Pancreas (tissue), 10 donors: ENCODE data around the gene GRIA3. TPM values are rescaled to one million over a fixed set of nuclear protein-coding genes. Genes with fewer than 3 reads are reported as not detected.

Experiments used
- ATAC-seq, 4 donors: fragments of 200-7000 bp; cut with Tn5 transposase; one replicate each; pipeline versions ENCODE4 v1.8.0 to v1.9.1; 2020; ENCODE audit warnings: mild to moderate bottlenecking in 4 of 4, moderate library complexity in 4 of 4
- DNase-seq, 6 donors: peaks; one replicate each; pipeline ENCODE4 v3.0.0-alpha.2; 2020
- FAIRE-seq: peaks from 2 replicates; lab custom pipeline; 2012; peaks lifted over from hg19 to GRCh38; lab: Jason Lieb, UNC
- H3K27ac ChIP-seq, 4 donors: fragments of 200-600 bp; sonication (generic); 1 replicate in 3 of 4; 2 replicates in 1 of 4; pipeline versions ENCODE4 v1.5.0 to v1.8.0; 2020
- H3K27me3 ChIP-seq, 4 donors: fragments of 200-600 bp; one replicate each; pipeline ENCODE4 v1.8.0; 2021
- H3K36me3 ChIP-seq, 3 donors: fragments of 200-600 bp; sonication (generic) in 1 of 3; one replicate each; pipeline versions ENCODE4 v1.5.0 to v1.8.0; 2020 to 2021
- H3K4me1 ChIP-seq, 3 donors: fragments of 200-600 bp; one replicate each; pipeline ENCODE4 v1.8.0; 2021
- H3K4me3 ChIP-seq, 4 donors: fragments of 200-600 bp; sonication (generic) in 2 of 4; one replicate each; pipeline versions ENCODE4 v1.5.0 to v1.8.0; 2020 to 2021
- H3K9me3 ChIP-seq, 4 donors: fragments of 200-600 bp; one replicate each; pipeline ENCODE4 v1.8.0; 2021
- WGBS, 2 donors: extraction: QIAGEN DNeasy Blood & Tissue Kit; methylation state at CpG; one replicate each; pipeline ENCODE4 v1.1.7; 2013; 5-methylcytosine and 5-hydroxymethylcytosine counted together
- intact Hi-C, 3 donors: fragments of 100-400 bp; cut with DNase I; formaldehyde crosslinking; loops; one replicate each; pipeline versions ENCODE4 v1.11.1 to v1.14.2; 2022
- polyA plus RNA-seq, 2 donors: library from polyadenylated mRNA; stranded (reverse); fragments of 200-250 nt; gene quantifications; one replicate each; pipeline ENCODE4 v1.2.3, GENCODE V29; 2013
- total RNA-seq, 6 donors: library from RNA; stranded (reverse); fragmentation: NEBNext Ultra II Directional in 4 of 6; extraction: Animal tissue kit (Norgen Biotek cat#: 25700) in 4 of 6; gene quantifications; one replicate each; pipeline versions ENCODE4 v1.2.1 to v1.2.4, GENCODE V29; 2021 to 2023
- TF ChIP-seq, protein P1 (sequence below), 4 donors: fragments of 200-600 bp; sonication (generic) in 3 of 4; IDR thresholded peaks; one replicate each; pipeline versions ENCODE4 v1.5.0 to v1.8.0; 2021; ENCODE audit warnings: antibody characterized with exemption in 4 of 4
- donor health status: healthy with polysubstance abuse.
- donor health status: DM: no; HTN: no; CAD: no; lungs with moderate emphysema.
- donor health status: DM: no; HTN: no; CAD: no.
- donor health status: control.
- donor health status: control.
- donor health status: Bipolar disorder and iron deficiency.
- donor health status: DM: yes; HTN: yes; CAD: no.
- donor health status: DM: no; HTN: no; CAD: no.
- donor health status: DM: no; HTN: no; CAD: no.
- donor health status: DM: yes; HTN: yes; CAD: no.

Gene GRIA3
- total and polyA plus RNA-seq, 8 donors: 0.28 to 11.8 (median 1.6) TPM

DNA sequence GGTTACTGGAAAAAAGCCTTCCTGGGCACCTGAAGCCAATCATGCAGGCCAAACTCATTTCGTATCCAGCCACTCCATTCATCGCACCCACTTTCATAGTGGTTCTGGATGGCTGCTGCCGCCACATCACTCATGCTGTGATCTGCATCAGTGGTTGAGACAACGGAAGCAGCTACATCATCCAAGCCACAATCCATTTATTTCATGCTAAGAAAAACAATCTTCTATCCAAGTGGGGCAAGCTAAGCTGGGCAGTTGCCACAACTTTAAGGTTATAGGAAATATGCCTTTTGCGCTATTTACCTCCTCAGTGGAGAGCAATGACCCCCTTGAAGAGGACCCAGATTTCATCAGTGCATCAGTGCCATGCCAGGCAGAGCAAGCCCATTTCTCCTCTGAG is 124.6 kb downstream of the GRIA3 start:
- H3K9me3 ChIP-seq: no peaks in the 10 kb centered on the region
- H3K27me3 ChIP-seq: no peaks in the 10 kb centered on the region
- intact Hi-C loops: no loop called here
- H3K27ac ChIP-seq: no peak overlapping the region
- ATAC-seq (no peak), FAIRE-seq (no peak), DNase-seq (no peak)
- 89 to 95% methylated on average over 5 of the region's 5 CpGs for WGBS, 2 donors
- TF ChIP-seq, protein P1, sequence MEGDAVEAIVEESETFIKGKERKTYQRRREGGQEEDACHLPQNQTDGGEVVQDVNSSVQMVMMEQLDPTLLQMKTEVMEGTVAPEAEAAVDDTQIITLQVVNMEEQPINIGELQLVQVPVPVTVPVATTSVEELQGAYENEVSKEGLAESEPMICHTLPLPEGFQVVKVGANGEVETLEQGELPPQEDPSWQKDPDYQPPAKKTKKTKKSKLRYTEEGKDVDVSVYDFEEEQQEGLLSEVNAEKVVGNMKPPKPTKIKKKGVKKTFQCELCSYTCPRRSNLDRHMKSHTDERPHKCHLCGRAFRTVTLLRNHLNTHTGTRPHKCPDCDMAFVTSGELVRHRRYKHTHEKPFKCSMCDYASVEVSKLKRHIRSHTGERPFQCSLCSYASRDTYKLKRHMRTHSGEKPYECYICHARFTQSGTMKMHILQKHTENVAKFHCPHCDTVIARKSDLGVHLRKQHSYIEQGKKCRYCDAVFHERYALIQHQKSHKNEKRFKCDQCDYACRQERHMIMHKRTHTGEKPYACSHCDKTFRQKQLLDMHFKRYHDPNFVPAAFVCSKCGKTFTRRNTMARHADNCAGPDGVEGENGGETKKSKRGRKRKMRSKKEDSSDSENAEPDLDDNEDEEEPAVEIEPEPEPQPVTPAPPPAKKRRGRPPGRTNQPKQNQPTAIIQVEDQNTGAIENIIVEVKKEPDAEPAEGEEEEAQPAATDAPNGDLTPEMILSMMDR (IDR thresholded peaks at IDR 0.05): no peak
- H3K4me1 ChIP-seq: no peaks in the 10 kb centered on the region
- no peak overlapping the region for H3K4me3 ChIP-seq
- H3K36me3 ChIP-seq: no peaks in the 10 kb centered on the region

GRCh38 chrX:123310112-123310511 is 126.0 kb downstream of the GRIA3 start:
- H3K9me3 ChIP-seq: no peaks in the 10 kb centered on the region
- DNase-seq: peak in 1 of 6 donors; percentile 1
- no peak for FAIRE-seq
- peak in 2 of 4 donors; percentile 59 to 75 for ATAC-seq
- H3K36me3 ChIP-seq: no peaks in the 10 kb centered on the region
- H3K27ac ChIP-seq: no peak overlapping the region
- TF ChIP-seq, protein P1 (IDR thresholded peaks at IDR 0.05): no peak
- no peak overlapping the region for H3K4me3 ChIP-seq
- intact Hi-C loops: no loop called here
- peaks cover 0 to 3% (median 0%) of the 10 kb centered on the region in 4 donors for H3K27me3 ChIP-seq
- no peaks in the 10 kb centered on the region for H3K4me1 ChIP-seq

DNA sequence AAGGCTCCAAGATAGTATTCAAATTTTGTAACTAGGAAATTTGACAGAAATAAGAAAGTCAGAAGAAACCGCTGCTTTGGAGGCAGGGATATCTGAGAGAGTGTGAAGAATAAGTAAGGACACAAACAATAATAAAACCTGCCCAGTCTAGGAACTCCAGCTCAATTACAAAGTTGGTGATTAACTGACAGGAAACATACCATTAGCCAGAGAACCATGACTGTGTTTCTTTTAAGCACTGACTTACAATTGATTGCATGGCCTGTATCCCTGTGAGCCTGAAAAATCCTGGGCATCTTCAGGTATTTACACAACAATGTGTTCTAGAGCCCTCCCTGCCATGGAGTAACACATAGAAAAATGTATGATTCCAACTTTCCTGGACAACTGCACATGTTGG is 127.4 kb downstream of the GRIA3 start:
- no peaks in the 10 kb centered on the region for H3K9me3 ChIP-seq
- no peaks in the 10 kb centered on the region for H3K4me1 ChIP-seq
- 84 to 91% methylated on average over 1 of the region's 1 CpG for whole genome bisulfite sequencing, 2 donors
- no peaks in the 10 kb centered on the region for H3K36me3 ChIP-seq
- intact Hi-C loops: no loop called here
- H3K4me3 ChIP-seq: no peak overlapping the region
- TF ChIP-seq, protein P1 (IDR thresholded peaks at IDR 0.05): no peak
- DNase-seq (no peak), FAIRE-seq (no peak), ATAC-seq (no peak)
- H3K27me3 ChIP-seq: peaks cover 0 to 3% (median 0%) of the 10 kb centered on the region in 4 donors
- H3K27ac ChIP-seq: no peak overlapping the region

- FAIRE-seq: no peak
- no peak for DNase-seq
- Histone ChIP-seq H3K4me3 (no peak overlapping the region), H3K4me1 (no peaks in the 10 kb centered on the region), H3K27ac (no peak overlapping the region), H3K36me3 (no peaks in the 10 kb centered on the region), H3K27me3 (peaks cover 0 to 3% (median 0%) of the 10 kb centered on the region in 4 donors), H3K9me3 (no peaks in the 10 kb centered on the region)
- TF ChIP-seq, protein P1 (IDR thresholded peaks at IDR 0.05): no peak
- ATAC-seq: no peak
- intact Hi-C loops: no loop called here
Observed at GRCh38 chrX:123313486-123313885, 129.4 kb downstream of the GRIA3 start.

- no peaks in the 10 kb centered on the region for H3K9me3 ChIP-seq
- TF ChIP-seq, protein P1 (IDR thresholded peaks at IDR 0.05): no peak
- DNase-seq (no peak), FAIRE-seq (no peak), ATAC-seq (no peak)
- no peak overlapping the region for H3K27ac ChIP-seq
- intact Hi-C loops: no loop called here
- H3K4me1 ChIP-seq: no peaks in the 10 kb centered on the region
- no peaks in the 10 kb centered on the region for H3K27me3 ChIP-seq
- 75 to 88% methylated on average over 4 of the region's 4 CpGs for WGBS, 2 donors
- no peak overlapping the region for H3K4me3 ChIP-seq
- no peaks in the 10 kb centered on the region for H3K36me3 ChIP-seq
Observed at GRCh38 chrX:123320622-123321021, 136.5 kb downstream of the GRIA3 start.
